ENCODE measurements around the gene PEPD.

The PEPD gene

GRCh38 chr19:33381101-33381500, 140.5 kb downstream of the PEPD start:
- no peak for DNase-seq (ENCODE audit: low read depth)

GRCh38 chr19:33379151-33379829, 142.3 kb downstream of the PEPD start:
- DNase-seq (ENCODE audit: low read depth) = no peak

- no peak for DNase-seq (ENCODE audit: low read depth)
Measured at GRCh38 chr19:33377586-33378475, 143.8 kb downstream of the PEPD start.

GRCh38 chr19:33376941-33377557, 144.5 kb downstream of the PEPD start:
- DNase-seq (ENCODE audit: low read depth) = no peak

DNA sequence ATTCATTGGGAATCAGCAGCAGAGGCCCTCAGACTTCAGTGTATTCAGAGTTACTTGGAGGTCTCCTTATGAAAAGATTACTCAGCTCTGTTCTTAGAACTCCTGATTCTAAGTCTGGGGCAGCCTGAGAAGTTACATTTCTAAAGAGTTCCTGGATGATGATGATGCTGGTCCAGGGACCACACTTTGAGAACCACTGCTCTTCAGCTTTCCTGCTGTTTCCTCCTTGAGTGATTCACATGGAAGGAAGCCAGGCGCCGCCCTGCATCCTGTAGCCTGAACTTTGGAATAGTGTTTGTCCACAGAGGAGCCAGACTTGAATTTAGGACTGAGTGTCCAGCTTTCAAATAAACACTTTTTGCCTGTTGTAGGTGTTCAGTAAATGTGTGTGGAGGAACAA, 145.2 kb downstream of the PEPD start:
- DNase-seq (ENCODE audit: low read depth) = no peak

DNA sequence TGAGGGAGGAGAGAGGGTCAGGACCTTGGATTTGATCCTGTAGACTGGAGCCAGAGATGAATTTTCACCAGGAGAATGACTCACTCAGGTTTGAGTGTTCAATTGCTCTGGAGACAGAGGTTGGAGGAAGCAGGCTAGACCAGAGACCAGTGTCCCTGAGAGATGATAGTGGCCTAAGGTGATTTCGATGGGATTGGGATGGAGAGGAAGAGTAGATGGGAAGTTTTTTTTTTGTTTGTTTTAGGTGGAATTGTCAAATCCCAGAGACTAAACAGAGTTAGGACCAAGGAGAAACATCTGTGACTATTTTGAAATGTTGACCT, 145.8 kb downstream of the PEPD start:
- no peak for DNase-seq (ENCODE audit: low read depth)

DNA sequence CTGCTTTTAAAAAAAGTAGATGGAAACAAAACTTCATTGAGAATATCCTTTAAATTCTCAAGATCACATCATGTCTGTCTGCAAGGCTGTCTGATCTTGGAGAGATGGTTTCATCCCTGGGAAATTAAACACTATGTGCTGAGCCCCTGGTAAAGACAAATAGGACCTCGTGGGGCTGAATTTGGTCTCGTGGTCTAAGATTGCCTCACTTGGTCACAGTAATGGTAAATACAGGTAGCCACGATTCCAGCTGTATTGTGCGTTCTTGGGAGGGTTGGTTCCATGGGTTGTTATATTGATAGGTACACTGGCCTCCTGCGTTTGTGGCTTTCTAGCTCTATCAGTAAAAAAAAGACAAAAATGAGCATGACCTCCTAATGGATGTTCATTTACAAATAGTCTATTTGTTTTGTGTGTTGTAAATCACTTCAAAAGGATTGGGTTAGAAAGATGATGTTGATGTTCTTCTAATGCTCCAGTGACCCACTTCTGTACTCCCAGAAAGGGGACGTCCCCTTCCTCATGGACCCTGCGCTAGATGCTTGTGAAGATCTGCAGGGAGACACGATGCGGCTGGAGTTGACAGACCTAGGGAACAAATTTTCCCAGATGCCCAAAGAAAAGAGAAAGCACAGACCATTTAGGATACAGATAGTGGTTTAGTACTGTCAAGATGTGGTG, 146.3 kb downstream of the PEPD start:
- DNase-seq (ENCODE audit: low read depth) = no peak

DNA sequence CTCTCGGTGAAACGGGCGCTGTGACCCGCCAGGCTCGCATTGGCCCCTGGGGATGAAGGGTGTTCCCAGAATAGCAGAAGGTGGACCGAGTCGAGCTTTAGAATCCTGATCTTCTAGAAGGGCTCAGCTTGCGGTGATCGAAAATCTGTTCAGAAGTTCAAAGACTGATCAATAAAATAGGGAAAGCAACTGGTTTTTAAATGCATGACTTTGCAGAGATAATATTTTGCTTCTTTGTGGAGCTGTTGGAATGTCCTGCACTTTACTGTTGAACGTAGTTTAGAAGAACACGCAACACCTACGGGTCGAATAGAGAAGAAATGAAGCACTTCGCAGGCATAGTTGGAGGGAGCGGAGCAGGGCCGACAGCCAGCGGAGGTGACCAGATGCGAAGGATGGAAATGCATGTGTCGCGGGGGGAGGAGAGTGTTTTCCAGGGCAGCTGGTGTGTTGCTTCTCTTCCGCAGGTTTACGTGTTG, 147.3 kb downstream of the PEPD start:
- DNase-seq (ENCODE audit: low read depth) = no peak

- peak; percentile 95 for DNase-seq (ENCODE audit: low read depth)
Measured at GRCh38 chr19:33373453-33374235, 147.9 kb downstream of the PEPD start, which contains the start of gene CEBPG. Gene CEBPG, plus strand, starts transcription at chr19:33373709. Its CDS starts 5,531 bp downstream, at chr19:33379240.

GRCh38 chr19:33370783-33371182, 150.8 kb downstream of the PEPD start:
- DNase-seq (ENCODE audit: low read depth) = no peak

DNA sequence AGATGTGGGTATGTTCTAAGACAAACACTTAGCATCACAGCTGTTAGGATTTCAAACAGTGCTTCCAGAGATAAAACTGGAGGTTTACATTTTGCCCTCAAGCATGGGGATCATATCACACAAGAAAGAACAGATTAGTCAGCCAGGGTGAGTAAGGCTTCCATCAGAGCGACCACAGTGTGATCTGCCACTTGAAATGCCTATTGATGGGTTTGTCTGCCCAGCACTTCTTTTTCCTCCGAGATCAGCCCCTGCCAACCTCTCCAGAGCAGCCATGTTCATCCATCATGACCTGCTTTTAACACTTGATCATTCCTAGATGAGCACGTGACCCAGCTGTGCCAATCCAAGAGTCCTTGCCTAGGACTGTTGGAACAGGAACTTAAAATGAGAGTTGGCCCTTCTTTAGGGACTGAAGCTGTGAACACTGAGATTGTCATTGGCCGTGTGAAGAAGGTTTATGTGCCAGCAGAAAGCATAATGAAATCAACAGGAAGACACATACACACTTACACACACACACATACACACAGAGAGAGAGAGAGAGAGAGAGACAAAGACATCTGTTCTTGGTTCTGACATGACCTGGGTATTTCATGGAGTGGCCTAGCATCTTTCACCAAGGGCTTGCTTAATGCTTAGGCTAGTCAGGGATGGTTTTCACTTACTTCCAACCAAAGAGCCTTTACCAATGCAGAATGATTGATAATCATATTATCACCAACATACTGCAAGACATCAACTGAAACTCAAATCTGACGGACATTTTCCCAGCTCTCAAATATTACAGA, 153.3 kb downstream of the PEPD start:
- no peak for DNase-seq (ENCODE audit: low read depth)

- DNase-seq (ENCODE audit: low read depth) = no peak
Measured at GRCh38 chr19:33366897-33367296, 154.7 kb downstream of the PEPD start.

DNA sequence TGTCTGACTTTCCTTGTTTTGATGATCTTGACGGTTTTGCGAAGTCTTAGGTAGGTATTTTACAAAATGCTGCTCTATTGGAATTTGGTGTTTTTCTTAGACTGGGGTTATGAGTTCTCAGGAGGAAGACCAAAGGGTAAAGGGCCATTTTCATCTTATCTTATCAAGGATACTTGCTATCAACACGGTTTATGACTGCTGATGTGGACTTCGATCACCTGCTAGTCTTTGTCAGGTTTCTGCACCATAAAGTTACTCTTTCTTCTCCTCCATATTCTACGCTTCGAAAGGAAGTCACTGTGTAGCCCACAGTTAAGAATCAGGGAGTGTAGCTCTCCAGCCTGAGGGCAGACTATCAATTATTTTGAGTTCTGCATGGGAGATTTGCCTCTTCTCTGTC, 155.5 kb downstream of the PEPD start:
- no peak for DNase-seq (ENCODE audit: low read depth)

GRCh38 chr19:33365691-33366090, 155.9 kb downstream of the PEPD start:
- DNase-seq (ENCODE audit: low read depth) = no peak

GRCh38 chr19:33363476-33363875, 158.1 kb downstream of the PEPD start:
- no peak for DNase-seq (ENCODE audit: low read depth)

GRCh38 chr19:33362508-33363228, 158.9 kb downstream of the PEPD start:
- no peak for DNase-seq (ENCODE audit: low read depth)

- DNase-seq (ENCODE audit: low read depth) = no peak
Measured at GRCh38 chr19:33359581-33359980, 162.0 kb downstream of the PEPD start.

DNA sequence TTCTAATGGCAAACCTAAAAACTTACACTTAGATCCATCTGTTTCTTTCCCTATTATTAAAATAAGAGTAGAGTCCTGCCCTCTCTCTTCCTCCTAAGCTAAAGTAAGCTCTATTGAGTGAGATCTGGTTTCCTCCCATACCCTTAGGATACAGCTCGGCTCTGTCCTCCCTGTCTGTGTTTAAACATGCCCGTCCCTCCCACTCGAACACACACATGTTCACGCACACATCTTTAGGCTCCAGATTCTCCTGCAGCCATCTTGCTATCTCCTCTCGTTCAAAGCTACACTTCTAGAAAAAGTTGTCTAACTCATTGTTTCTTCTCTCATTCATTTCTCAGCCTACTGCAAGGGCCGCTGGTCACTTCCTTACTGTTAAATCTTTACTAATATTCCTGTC, 163.2 kb downstream of the PEPD start:
- no peak for DNase-seq (ENCODE audit: low read depth)

- DNase-seq (ENCODE audit: low read depth) = no peak
Measured at GRCh38 chr19:33357556-33357955, 164.0 kb downstream of the PEPD start.

GRCh38 chr19:33355535-33355934, 166.1 kb downstream of the PEPD start:
- DNase-seq (ENCODE audit: low read depth) = no peak
